Erythroblast (primary cell): ENCODE measurements around the gene SGF29.

ENCODE experiments used
- GATA1 ChIP-seq: IDR thresholded peaks from 2 replicates; pipeline ENCODE4 v1.6.1; 2011; ENCODE audit warnings: low read depth, mild to moderate bottlenecking, control low read depth, low read length, moderate library complexity
- POLR2A ChIP-seq: IDR thresholded peaks from 2 replicates; pipeline ENCODE4 v1.6.1; 2011; ENCODE audit warnings: mild to moderate bottlenecking, low read length

- TF ChIP-seq POLR2A: no peak
- no peak for TF ChIP-seq GATA1
These were observed 20.6 kb upstream of the SGF29 start for GRCh38 chr16:28532940-28533647.
